ENCODE data around the gene HNRNPA3. TPM values are rescaled to one million over a fixed set of nuclear protein-coding genes. Genes with fewer than 3 reads are reported as not detected.

The HNRNPA3 gene
- total and polyA plus RNA-seq, 2 experiments from 2014 or later: 15.0 to 51.0 TPM

DNA sequence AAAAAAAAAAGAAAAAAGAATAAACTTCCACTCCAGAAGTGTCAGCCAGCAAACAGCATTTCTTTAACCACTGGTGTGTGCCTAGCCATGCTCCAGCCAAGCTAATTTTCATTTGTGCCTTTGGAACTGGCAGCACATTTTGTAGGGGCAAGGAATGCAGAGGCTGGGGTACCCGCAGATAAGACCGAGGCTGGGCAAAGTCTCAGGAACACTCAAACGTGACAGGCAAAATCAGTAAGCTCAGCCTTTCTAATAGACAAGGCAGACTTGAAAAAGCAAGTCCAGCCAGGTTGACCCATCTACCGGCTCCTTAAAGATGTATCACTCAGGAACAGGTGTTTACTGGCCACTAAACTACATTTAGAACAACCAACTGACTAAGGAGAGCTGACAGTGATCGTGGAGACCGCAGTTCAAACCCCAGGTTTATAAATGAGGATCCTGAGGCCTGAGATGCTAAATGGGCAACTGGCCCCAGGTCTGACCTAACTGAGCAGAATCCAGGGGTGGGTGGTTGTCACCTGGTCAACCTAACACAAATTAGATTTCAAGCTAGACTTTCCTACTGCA is 35.2 kb downstream of the HNRNPA3 start:
- Histone ChIP-seq H3F3A (ENCODE audit: insufficient read depth) (peaks cover 51% of the 10 kb centered on the region), H3K79me2 (ENCODE audit: insufficient read depth) (peaks cover 100% of the 10 kb centered on the region), H3K27ac (no peak overlapping the region), H2AFZ (no peak overlapping the region), H3K9ac (no peak overlapping the region), H3K9me2 (ENCODE audit: insufficient read depth) (no peaks in the 10 kb centered on the region), H3K9me3 (ENCODE audit: low read depth) (no peaks in the 10 kb centered on the region), H3K4me2 (ENCODE audit: unreplicated experiment) (no peak overlapping the region), H4K20me1 (ENCODE audit: insufficient read depth) (no peaks in the 10 kb centered on the region; the same call in 1 of the 2 replicates), H3K27me3 (replicated peaks; ENCODE audit: insufficient read depth) (no peaks in the 10 kb centered on the region), H3K36me3 (ENCODE audit: low read depth) (no peaks in the 10 kb centered on the region), H3K4me3 (no peak overlapping the region), H3K4me1 (ENCODE audit: insufficient read depth) (peaks cover 51% of the 10 kb centered on the region)
- WGBS, 2 experiments (ENCODE audit: low coverage in 1 of 2, low lambda C conversion rate in 2 of 2, missing lambda C conversion rate in 2 of 2): 98 to 99% methylated on average over 6 of the region's 6 CpGs
- in situ Hi-C loops (cut with MboI): no loop called here
- no peak for TF ChIP-seq EZH2 (IDR thresholded peaks at IDR 0.05; ENCODE audit: insufficient read depth, poor library complexity, severe bottlenecking)
- TF ChIP-seq EZH2phosphoT487 (IDR thresholded peaks at IDR 0.05; ENCODE audit: insufficient read depth, low read depth): no peak
- no peak for DNase-seq

- TF ChIP-seq EZH2phosphoT487 (IDR thresholded peaks at IDR 0.05; ENCODE audit: insufficient read depth, low read depth): no peak
- TF ChIP-seq EZH2 (IDR thresholded peaks at IDR 0.05; ENCODE audit: insufficient read depth, poor library complexity, severe bottlenecking): no peak
- Histone ChIP-seq H3K9me3 (ENCODE audit: low read depth) (no peaks in the 10 kb centered on the region), H3F3A (ENCODE audit: insufficient read depth) (peaks cover 49% of the 10 kb centered on the region), H3K27ac (no peak overlapping the region), H3K9ac (no peak overlapping the region), H3K27me3 (replicated peaks; ENCODE audit: insufficient read depth) (no peaks in the 10 kb centered on the region), H4K20me1 (ENCODE audit: insufficient read depth) (peaks cover 6% of the 10 kb centered on the region), H3K9me2 (ENCODE audit: insufficient read depth) (no peaks in the 10 kb centered on the region), H3K36me3 (ENCODE audit: low read depth) (no peaks in the 10 kb centered on the region), H3K79me2 (ENCODE audit: insufficient read depth) (peaks cover 100% of the 10 kb centered on the region), H3K4me1 (ENCODE audit: insufficient read depth) (peaks cover 44% of the 10 kb centered on the region), H3K4me3 (no peak overlapping the region), H2AFZ (no peak overlapping the region), H3K4me2 (ENCODE audit: unreplicated experiment) (no peak overlapping the region)
- DNase-seq: no peak
- in situ Hi-C loops (cut with MboI): no loop called here
- WGBS, 2 experiments (ENCODE audit: low coverage in 1 of 2, low lambda C conversion rate in 2 of 2, missing lambda C conversion rate in 2 of 2): 86 to 89% methylated on average over 7 of the region's 7 CpGs
Measured at GRCh38 chr2:177249038-177249437, 36.4 kb downstream of the HNRNPA3 start.

DNA sequence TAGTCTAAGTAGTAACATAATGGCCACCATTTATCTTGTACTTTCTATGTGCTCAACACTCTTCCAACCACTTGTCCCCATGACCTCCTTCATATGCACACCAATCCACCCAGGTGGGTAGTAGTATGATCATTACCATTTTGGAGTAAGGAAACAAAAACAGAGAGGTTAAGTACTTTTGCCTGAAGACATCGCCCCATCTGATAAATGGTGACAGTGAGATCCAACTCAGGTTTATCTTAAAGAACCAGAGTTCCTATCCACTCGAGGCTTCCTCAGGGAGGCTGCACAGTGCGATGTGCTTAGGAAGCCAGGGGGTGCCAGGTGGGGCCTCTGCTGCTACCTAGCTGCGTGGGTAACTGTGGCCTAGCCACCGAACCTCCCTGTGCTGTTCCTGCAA is 37.9 kb downstream of the HNRNPA3 start:
- Histone ChIP-seq H2AFZ (no peak overlapping the region), H3K9me2 (ENCODE audit: insufficient read depth) (no peaks in the 10 kb centered on the region), H3K9me3 (ENCODE audit: low read depth) (no peaks in the 10 kb centered on the region), H3K4me1 (ENCODE audit: insufficient read depth) (peaks cover 43% of the 10 kb centered on the region), H3F3A (ENCODE audit: insufficient read depth) (peaks cover 41% of the 10 kb centered on the region), H3K9ac (no peak overlapping the region), H3K4me2 (ENCODE audit: unreplicated experiment) (no peak overlapping the region), H3K36me3 (ENCODE audit: low read depth) (no peaks in the 10 kb centered on the region), H3K4me3 (no peak overlapping the region), H3K27ac (0 out of 2 replicates have a peak overlapping the region, but pooled peaks have one; percentile 78), H3K79me2 (ENCODE audit: insufficient read depth) (peaks cover 100% of the 10 kb centered on the region), H3K27me3 (replicated peaks; ENCODE audit: insufficient read depth) (no peaks in the 10 kb centered on the region), H4K20me1 (ENCODE audit: insufficient read depth) (peaks cover 17% of the 10 kb centered on the region)
- DNase-seq: no peak
- 91 to 94% methylated on average over 5 of the region's 5 CpGs for WGBS, 2 experiments (ENCODE audit: low coverage in 1 of 2, low lambda C conversion rate in 2 of 2, missing lambda C conversion rate in 2 of 2)
- in situ Hi-C loops (cut with MboI): no loop called here
- TF ChIP-seq EZH2phosphoT487 (IDR thresholded peaks at IDR 0.05; ENCODE audit: insufficient read depth, low read depth) (no peak), EZH2 (IDR thresholded peaks at IDR 0.05; ENCODE audit: insufficient read depth, poor library complexity, severe bottlenecking) (no peak)

GRCh38 chr2:177251165-177251542 is 38.6 kb downstream of the HNRNPA3 start:
- WGBS, 2 experiments (ENCODE audit: low coverage in 1 of 2, low lambda C conversion rate in 2 of 2, missing lambda C conversion rate in 2 of 2): 85 to 86% methylated on average over 3 of the region's 3 CpGs
- peaks cover 34% of the 10 kb centered on the region for H3F3A ChIP-seq (ENCODE audit: insufficient read depth)
- peaks cover 100% of the 10 kb centered on the region for H3K79me2 ChIP-seq (ENCODE audit: insufficient read depth)
- no peak for TF ChIP-seq EZH2phosphoT487 (IDR thresholded peaks at IDR 0.05; ENCODE audit: insufficient read depth, low read depth)
- TF ChIP-seq EZH2 (IDR thresholded peaks at IDR 0.05; ENCODE audit: insufficient read depth, poor library complexity, severe bottlenecking): no peak
- H3K27ac ChIP-seq: peak overlapping the region; percentile 78
- peaks cover 24% of the 10 kb centered on the region for H4K20me1 ChIP-seq (ENCODE audit: insufficient read depth)
- H3K27me3 ChIP-seq (replicated peaks; ENCODE audit: insufficient read depth): no peaks in the 10 kb centered on the region
- no peak overlapping the region for H2AFZ ChIP-seq
- H3K36me3 ChIP-seq (ENCODE audit: low read depth): no peaks in the 10 kb centered on the region
- peaks cover 38% of the 10 kb centered on the region for H3K4me1 ChIP-seq (ENCODE audit: insufficient read depth)
- no peak for DNase-seq
- in situ Hi-C loops (cut with MboI): no loop called here
- H3K9me3 ChIP-seq (ENCODE audit: low read depth): no peaks in the 10 kb centered on the region
- no peak overlapping the region for H3K4me2 ChIP-seq (ENCODE audit: unreplicated experiment)
- H3K9ac ChIP-seq: no peak overlapping the region
- no peak overlapping the region for H3K4me3 ChIP-seq
- H3K9me2 ChIP-seq (ENCODE audit: insufficient read depth): no peaks in the 10 kb centered on the region

All from GM23248 (cell line).